Stimulated activated CD8-positive, alpha-beta memory T cell treated with anti-CD3 and anti-CD28 coated beads, Interleukin-2, amount 100 ng/mL, for 48 hours (primary cell): Measurements from ENCODE around the gene SELPLG.

Source experiments
- DNase-seq, 2 donors: peaks; one replicate each; pipeline ENCODE4 v3.0.0-alpha.2; 2020; ENCODE audit warnings: low read depth in 2 of 2

The SELPLG gene

GRCh38 chr12:108572166-108572790 lies 61.4 kb downstream of the SELPLG start:
- DNase-seq: no peak
